GM18502 (cell line): ENCODE data around the gene GALK1.
"Not testable (repeated sequence)": the region's sequence is repeated elsewhere in the genome, so short reads cannot be mapped to it uniquely, and the experiment has no call there.

Experiments used
- ATAC-seq: cut with Tn5 transposase; IDR thresholded peaks from one replicate; pipeline ENCODE4 v1.9.1; 2021; ENCODE audit warnings: mild to moderate bottlenecking; ENCODE audit not compliant: unreplicated experiment, poor library complexity

GALK1 gene

DNA sequence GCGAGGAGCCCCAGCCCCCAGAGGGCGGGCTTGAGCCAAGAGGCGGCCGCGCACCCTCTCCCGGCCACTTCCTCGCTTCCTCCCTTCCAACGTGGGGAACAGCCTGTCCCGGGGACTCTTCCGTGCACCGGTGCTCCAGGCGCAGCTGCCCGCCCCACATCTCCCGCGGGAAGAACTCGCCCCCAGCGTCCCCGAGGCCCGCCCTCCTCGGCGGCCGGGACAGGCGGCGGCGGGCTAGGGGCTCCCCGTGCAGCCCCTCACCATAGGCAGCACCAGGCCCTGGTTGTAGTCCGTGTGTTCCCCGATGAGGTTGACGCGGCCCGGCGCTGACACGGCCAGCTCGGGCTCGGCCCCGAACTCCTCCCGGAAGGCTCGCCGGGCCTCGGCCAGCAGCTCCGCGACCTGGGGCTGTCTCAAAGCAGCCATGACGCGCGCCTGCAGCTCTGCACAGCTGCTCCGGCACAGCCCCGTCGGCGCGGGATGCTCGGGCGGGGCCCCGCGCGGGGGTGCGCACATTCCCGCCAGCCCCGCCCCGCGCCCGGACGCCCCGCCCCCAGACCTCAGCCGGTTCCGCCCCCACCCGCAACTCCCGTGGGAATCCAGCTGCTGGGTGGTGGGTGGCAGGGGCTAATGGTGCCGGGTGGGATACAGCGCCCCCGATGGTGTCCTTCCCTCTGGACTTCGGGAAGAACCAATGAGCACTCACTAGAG lies at the start of gene GALK1:
Gene GALK1, minus strand, starts transcription at position 482 of the 711 bp plus-strand sequence. Its CDS starts 56 bp downstream, at position 426.
- ATAC-seq: peak; percentile 73

DNA sequence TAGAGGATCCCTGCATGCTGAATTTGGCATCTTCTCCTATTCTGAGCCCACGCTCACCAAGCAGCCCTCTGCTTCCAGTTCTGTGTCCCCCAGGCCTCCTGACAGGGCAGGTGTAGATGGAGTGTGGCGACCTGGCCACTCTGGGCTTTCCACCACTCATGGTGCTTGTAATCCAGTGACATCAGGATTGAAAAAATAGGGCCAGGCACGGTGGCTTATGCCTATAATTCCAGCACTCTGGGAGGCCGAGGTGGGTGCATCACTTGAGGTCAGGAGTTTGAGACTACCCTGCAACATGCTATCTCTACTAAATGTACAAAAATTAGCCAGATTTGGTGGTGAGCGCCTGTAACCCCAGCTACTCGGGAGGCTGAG lies 49.0 kb upstream of the GALK1 start:
- ATAC-seq: no peak

DNA sequence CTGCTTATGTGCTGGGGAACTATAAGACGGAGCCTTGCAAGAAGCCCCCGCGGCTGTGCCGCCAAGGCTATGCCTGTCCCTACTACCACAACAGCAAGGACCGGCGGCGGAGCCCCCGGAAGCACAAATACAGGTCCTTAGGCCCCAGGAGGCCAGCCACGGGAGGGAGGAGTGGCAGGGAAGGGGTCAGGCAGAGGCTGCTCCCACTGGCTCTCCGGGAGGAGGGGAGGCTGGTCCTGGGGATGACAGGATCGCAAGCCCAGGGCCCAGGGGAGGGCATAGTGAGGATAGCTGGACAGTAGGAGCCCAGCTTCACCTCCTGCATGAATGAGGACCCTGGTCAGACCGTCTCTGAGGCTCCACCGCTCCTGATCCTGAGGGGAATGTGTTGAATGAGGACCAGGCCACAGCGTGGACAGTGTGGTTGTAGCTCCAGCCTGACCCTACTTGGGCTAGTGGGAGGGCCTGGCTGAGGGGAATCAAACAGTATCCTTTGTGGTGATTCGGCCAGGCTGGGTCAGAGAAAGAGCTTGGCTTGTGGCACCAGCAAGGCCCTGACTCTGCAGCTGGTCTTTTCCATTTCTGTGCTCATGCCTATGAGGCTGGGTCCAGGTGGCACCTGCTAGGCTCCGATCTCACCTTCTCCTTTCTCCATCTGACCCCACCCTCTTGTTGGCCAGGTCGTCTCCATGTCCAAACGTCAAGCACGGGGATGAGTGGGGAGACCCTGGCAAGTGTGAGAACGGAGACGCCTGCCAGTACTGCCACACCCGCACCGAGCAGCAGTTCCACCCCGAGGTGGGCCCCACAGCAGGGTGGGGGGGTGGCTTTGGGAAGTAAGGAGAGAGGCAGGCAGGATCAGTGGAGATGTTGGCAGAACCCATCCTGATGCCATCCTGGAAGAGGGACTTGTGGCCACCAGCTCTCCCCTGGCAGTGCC lies 48.4 kb upstream of the GALK1 start:
- ATAC-seq: no peak

DNA sequence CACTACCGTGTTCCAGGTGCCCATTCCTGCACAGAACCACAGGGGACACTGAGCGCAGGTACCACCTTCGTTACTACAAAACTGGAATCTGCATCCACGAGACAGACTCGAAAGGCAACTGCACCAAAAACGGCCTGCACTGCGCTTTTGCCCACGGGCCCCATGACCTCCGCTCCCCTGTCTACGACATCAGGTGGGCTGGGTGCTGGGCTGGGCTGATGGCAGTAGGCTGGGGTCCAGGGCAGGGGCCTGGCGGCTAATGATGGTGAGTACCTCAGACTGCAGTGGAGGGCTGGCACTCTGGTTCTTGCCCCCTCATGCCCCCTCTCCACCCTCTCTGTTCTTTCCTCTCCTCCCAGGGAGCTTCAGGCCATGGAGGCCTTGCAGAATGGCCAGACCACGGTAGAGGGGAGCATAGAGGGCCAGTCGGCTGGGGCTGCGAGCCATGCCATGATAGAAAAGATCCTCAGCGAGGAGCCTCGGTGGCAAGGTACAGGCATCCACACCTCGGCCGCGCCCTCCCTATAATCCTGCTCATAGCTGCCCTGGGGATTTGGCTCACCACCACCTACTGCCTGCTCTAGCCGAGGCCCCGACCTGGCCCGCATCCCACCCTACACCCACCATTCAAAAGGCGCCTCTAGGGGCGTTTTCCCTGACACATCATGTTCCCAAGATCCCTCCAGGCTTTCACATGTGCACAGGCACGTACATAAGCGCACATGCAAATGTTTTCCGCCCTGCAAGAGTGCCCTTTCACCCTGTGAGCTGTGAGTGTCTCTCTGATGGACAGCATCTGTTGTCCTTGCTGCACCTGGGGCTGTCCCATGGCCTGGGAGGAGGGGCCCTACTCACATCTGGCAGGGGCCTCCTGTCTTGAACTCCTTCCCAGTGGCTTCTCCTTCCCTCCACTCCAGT lies 47.4 kb upstream of the GALK1 start:
- ATAC-seq: no peak

DNA sequence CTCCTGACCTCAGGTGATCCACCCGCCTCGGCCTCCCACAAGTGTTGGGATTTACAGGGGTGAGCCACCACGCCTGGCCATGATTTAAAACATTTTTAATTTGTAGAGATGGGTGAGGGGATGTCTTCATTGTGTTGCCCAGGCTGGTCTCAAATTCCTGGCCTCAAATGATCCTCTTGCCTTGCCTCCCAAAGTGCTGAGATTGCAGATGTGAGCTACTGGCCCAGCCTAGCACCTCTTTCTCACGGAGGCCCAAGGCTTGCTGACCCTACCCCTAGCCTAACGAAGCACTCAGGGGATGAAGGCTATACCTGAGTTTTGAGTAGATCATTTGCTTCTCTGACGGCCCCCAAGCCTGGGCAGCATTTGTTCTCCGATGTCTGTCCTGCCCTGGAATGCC lies 46.2 kb upstream of the GALK1 start:
- ATAC-seq: no peak

DNA sequence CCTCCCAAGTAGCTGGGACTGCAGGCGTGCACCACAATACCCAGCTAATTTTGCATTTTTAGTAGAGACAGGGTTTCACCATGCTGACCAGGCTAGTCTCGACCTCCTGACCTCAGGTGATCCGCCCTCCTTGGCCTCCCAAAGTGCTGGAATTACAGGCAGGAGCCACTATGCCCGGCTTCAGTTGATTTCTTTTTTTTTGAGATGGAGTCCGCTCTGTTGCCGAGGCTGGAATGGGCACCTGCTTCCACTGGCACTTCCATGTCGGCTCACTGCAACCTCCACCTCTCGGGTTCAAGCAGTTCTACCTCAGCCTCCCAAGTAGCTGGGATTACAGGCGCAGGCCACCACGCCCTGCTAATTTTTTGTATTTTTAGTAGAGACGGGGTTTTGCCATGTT lies 45.8 kb upstream of the GALK1 start:
- not testable (repeated sequence) for ATAC-seq

DNA sequence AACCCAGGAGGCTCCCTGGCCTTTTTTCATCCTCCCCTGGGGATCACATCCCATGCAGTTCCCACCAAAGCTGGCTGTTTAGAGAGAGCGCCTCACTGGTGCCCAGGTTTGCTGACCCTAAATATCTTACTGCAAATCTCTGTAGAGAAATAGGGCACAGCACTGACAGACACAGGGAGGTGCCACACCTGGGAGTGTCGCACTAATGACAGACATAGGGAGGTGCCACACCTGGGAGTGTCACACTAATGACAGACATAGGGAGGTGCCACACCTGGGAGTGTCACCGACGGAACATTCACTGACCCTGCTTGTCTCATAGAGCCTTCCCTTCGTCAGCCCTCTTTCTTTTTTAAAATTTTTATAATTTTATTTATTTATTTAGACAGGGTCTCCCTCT lies 45.2 kb upstream of the GALK1 start:
- ATAC-seq: no peak

DNA sequence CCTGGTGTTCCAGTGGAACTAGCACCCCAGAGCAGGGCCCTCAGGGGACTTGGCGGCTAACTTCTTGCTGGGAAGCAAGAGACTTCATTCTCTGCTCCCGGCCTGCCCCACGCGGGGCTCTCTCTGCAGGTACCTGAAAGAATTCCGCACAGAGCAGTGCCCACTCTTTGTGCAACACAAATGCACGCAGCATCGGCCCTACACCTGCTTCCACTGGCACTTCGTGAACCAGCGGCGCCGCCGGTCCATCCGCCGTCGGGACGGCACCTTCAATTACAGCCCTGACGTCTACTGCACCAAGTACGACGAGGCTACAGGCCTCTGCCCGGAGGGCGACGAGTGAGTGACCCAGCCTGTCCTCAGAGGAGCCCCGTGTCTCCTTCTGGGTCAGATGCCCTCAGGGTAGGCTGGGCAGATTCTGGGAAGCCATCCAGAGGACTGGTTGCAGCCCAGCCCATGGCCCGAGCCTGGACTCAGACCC lies 44.7 kb upstream of the GALK1 start:
- ATAC-seq: no peak

DNA sequence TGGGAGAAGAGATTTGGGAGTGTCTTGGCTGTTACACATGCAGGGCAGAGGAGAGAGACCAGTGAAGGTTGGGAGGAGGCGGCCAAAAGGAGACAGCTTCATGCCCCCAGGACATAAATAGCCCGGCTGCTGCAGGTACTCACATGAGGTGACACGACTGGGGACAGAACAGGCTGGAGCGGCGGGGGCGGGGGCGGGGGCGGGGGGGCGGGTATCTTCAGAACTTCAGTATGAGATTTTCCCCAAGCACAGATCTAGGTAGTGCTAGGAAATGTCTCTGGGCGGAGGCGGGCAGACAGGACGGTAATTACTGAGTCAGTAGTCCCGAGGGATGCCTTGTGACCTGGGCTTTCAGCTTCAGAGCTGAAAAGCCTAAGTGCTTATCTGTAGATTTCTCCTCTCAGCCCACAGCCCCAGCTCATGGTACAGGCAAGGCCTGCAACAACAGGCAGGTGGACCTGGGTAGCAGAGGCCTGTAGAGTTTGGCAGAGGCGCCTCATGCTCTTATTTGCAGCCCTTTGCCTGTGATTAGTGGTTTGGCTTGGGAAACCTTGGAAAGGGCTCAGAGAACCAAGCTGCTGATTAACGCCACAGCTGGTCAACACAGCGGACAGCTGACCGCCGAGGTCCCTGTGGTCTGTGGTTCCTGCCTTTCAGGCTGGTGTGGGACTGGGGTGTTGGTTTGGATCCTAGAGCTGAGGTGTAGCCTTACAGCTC lies 44.1 kb upstream of the GALK1 start:
- ATAC-seq: no peak

DNA sequence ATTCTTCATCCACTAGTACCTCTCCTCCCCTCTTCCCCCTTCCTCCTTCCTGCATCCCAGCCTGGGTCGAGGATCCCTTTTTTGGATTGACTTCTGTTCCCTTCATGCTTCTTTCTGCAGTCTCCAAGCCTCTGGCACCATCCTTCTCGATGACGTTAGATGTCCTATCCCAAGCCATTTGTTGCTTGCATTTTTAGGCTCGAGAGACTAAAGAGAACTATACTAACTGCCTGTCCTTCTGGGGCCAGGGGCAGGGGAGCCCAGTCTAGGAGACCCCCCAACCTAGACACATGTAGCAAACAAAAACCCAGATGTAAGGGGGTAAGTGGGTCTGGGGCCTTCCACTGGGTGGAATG lies 43.5 kb upstream of the GALK1 start:
- no peak for ATAC-seq

DNA sequence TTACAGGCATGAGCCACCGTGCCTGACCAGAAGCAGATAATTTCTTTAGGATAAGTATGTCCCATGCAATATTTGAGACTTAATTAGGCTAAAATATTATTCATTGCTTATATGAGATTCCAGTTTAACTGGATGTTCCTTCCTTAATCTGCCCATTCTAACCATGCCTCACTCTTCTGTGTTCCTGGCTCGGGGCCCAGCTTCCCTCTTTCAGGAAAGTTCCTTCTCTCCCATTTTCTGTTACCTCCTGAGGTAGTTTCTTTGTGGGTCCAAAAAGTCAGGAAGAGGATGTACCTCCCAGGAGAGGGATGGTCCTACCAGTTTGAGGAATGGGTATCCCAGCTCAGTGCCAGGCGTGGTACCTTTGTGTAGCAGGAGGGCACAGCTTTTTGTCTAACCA lies 42.9 kb upstream of the GALK1 start:
- no peak for ATAC-seq

DNA sequence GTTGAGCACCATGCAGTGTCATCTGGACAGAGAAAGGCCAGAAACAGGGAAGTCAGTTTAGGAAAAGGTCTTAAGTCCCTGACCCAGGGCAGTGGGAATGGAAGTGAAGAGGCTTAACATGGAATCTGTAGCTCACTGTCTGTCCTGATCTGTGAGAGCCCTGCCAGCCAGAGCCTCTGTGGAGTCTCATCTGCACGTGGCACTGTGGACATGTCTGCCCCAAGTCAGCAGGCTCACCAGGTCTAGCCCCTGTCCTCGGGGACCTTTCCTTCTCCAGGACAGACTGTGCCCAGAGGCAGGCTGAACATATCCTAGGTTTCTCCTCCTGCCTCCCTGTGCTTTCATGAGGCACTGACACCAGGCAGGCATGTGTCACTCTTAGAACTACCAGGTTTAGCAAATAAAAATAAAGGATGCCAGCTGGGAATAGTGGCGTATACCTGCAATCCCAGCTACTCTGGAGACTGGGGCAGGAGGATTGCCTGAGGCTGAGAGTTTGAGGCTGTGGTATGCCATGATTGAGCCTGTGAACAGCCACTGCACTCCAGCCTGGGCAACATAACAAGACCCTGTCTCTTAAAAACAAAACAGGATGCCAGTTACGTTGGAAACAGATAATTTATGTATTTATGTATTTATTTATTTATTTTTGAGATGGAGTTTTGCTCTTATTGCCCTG lies 42.0 kb upstream of the GALK1 start:
- ATAC-seq: no peak

DNA sequence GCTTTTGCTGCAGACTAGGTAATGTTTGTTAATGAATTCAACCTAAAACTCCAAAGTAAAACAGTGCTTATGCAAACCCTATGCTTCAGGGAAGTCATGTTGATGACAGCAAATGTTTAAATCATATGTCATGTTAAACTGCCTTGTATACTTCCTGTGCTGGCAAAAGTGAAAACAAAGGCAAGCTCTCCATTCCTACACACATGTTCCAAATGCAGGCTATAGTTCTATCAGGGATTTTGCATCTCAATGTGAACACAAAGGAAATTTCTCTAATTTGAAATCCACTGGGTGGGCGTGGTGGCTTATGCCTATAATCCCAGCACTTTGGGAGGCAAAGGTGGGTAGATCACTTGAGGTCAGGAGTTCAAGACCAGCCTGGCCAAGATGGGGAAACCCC lies 38.9 kb upstream of the GALK1 start:
- ATAC-seq: no peak

DNA sequence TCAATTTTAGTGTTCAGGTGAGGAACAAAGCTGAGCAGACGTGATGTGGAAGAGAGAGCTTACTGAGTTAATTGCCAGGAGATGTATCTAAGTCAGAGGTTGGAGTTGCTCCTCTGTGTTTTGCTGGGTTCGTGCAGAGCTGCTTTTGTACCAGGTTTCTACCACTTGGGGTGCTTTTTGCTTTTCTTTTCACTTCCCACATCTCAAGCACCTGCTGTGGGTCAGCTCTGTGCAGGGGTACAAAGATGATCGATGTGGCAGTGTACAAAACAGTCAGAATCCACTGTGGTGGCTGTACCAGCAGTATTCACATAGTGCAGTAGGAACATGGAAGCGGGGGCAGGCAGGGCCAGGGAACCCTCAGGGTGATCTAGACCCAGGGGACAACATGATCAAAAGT lies 34.4 kb upstream of the GALK1 start:
- no peak for ATAC-seq

DNA sequence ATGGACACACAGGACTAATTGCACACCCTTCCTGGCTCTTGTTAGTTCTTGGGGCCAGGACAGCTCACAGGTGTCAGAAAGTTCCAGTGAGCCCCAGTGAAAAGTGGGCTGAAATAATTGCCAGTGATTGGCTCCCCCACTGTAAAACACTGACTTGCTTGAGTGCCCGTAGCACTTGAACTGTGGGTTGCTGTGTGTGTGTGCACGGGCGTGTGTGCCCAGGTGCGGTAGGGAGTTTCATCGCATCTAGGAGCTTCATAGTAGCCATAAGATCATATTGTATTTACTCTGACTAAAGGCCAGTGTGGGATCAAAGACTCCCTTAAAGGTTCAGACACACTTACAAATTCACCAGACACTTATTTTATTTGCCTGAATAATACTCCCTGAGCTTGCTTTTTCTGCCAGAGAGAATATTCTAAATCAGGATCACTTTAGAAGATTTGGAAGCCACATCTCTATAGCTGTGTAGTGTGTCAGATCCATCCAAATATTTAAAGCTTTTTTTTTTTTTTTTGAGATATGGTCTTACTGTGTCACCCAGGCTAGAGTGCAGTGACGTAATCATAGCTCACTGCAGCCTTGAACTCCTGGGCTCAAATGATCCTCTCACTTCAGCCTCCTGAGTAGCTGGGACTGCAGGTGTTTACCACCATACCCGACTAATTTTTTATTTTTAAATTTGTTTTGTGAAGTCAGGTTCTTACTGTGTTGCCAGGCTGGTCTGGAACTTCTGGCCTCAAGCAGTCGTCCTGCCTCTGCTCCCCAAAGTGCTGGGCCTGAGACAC lies 31.0 kb upstream of the GALK1 start:
- no peak for ATAC-seq

DNA sequence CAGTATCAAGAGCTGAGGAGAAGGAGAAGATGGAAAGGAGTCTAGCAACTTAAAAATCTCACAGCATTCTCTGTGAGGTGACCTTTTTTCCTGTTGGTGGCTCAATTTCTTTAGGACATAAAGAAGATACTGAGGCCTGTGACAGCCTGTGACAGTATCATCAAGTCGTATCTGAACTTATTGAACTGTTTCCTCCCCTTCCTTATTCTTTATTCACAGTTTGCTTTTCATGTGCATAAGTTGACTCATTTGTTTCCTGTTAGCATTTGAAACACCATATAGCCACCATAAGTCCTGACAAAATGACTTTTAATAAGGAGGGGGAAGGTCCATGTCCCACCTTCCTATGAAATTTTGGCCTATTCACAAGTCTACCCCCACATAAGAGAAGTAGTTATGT lies 28.5 kb upstream of the GALK1 start:
- no peak for ATAC-seq

DNA sequence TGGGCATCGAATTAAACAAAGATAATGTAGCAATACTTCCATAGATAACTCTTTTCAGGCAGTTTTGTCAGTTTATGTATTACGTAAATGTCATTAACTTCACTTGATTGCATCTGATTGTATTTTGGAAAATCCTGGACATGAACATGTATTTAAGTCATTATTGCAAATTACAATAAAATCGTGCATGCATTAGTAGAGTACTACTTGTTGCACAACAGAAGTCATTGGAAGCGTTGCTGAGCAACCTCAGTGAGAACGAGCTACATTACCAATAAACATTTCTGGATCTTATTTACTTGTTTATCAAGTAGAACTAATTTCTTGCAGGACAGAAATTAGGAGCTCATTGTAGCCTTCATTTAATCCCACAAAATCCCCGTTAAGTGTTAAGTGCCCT lies 26.3 kb upstream of the GALK1 start:
- ATAC-seq: no peak

DNA sequence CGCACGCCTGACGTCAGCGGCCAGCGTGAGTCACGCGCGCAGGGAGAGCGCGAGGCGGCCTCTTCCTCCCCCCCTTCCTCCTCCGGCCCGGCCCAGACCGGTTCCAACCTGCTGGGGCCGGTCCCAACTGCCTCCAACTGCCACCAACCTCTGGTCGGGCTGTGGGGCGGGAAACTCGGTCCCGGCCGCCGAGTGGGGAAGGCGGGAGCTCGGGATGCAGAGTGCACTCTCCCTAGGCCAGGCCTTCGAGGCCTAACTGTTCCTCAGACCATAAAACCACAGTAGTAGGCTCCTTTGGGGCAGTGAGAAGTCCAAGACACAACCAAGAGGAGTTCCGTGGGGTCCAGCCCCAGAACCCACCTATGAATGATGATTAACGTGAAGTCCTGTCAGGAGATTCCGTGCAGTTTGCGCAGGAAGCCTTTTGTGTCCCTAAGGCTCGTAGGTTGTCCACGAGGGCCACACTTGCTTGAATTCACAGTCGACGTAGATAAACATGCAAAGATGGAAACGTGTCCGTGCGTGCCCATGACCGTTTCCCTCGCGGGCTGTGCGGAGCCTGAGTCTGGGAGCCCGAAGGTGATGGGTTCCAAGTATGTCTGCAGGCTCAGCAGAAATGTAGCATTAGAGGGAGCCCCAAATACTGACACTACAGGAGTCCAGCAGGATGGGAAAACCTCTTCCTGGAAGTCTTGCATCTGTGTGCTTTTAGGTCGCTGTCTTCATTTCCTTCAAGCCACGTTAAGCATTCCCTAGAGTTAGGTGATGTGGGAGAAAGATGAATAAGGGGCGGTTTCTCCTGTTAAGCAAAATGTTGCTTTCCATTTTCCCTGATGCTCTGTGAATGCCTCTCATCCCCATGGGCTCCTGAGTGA lies 20.3 kb upstream of the GALK1 start:
- ATAC-seq: peak; percentile 55
